Fibroblast of upper back skin (primary cell): ENCODE results near the gene SLC25A21.
A peak's percentile ranks its signal among the peaks of the same experiment; 100 is the strongest.

Source experiments
- DNase-seq: peaks from one replicate; pipeline ENCODE4 v3.0.0-alpha.2; 2013

SLC25A21 gene

DNA sequence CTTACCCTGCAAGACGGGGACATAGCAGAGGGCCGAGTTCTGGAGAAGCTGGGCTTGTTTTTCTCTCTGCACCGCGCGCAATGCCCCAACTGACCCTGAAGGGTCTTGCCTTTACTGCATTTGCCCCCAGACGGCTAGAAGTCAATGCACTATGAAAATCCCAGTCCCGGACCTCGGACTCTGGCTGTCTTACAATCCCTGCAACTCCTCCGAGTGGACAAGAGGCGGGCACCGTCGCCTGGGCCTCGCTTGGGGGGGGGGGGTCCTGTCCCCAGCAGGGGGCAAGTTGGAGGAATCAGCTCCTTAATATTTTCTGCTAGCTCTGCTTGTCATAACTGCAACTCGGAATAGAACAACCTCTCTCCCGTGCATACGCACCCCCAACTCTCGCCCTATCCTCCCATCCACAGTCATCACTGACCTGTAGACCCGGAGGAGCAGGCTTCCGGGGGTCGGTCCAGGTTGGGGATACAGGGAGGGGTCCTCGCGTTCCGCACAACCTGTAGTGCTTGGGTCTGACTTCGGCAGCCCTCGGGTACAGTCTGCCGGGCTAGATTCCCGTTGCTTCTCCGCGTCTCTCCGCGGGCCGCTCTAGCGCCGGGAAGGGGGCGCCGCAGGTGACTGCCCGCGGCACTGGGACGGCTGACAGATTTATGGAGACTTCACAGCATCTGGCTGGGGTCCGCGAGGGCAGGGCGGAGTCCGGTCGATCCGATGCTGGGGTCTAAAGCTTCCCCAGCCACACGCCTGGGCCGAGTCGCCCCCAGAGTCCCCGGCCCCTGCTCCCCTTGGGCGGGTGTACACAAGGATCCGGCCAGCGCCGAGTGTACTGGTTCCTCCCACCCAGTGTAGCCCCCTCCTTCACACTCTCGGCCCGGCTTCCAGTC lies 514.0 kb downstream of the SLC25A21 start:
- DNase-seq, result no peak

DNA sequence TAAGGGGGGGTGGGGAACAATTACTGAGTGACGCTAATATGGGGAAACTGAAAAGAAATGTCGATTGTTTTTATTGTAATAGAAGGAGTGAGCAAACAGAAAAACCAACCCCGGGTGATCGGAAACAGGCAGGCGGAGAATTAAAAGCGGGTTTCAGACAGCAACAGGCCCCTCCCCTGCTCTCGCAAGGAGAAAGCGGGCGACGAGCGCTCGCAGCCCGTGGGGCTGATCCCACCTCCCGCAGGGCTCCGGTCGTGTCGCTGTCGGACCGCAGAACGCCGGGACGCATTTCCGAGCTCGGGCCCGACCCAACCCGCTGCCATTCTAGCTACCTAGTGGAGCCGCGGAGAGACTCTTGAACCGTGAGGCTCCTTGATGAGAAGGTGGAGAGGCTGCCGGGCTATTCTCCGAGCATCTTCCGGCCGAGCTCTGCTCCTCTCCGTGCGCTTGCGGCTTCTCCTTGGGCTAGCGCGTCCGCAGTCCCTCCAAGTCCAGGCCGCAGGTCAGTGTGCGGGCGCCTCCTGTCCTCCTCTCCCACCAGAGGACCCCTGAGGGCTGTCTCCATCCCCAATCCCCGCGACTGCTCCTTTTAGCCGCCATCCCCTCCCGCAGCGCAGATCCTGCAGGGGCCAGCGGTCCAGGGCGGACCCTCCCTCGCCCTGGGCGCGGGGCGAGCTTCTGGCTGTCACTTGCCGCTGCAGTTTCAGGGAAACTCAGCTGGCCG lies 514.8 kb downstream of the SLC25A21 start:
- no peak for DNase-seq

DNA sequence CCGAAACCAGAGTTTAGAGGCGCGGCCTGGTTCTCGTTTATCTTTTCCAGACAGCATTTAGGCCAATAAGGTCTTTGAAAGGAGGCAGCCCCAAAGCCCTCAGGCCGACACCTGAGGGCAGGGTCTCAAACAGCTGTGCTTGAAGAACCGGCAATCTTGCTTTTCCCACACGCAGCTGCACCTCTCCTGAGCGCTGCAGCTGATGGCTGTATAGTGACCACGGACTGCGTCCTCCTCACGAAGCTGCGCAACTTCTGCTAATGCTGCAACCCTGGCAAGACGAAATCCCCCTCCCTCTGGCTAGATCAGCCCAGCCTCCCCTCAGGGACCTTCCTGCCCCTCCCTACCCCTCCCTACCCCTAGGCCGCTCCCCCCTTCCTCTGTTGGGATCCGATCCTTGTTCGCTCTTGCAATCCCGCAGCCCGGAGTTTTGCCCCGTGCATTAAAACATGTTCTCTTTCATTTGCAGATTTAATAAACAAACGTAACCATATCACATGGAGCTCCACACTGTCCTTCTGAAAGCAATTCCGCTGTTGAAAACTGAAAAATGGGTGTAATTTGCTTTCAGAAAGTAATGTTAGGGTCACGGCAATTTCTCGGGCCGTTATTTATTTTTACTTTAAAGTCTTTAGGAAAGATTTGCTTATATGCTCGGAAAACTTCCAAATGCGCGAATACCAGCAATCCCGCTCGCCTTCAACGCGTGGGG lies 515.6 kb downstream of the SLC25A21 start:
- DNase-seq, result no peak

DNA sequence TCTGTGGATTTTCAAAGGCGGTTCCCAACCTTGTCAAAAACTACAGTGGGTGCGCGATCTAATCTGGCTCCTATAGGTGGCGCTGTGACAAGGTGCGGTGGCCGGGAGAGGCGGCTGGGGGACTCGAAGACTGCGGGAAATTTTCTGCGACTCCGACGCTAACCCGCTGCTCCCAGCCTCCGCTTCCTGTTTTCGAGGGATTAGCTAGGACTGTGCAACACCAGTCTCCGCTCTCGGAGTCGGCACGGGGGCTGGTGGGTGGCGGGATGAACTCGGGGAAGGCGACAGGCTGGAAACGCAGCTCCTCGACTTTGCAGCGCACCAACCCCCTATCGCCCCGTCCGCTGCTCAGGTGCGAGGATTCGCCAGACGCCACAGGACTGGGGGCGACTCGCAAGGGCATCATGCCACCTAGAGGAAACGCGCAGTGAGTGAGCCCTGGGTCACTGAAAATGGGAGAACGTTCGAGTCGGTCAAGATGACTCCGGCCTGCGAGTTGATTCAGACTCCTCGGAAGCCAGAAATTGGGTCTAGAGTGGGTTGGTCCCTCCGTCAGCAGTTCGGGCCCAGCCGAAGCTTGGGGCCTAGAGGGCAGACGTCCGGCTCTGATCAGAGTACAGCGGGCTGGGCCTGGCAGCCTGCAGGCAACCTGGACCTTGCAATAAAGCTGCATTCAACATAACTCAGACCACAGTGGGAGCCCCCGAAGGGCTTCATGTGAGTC lies 516.3 kb downstream of the SLC25A21 start:
- DNase-seq, result no peak

DNA sequence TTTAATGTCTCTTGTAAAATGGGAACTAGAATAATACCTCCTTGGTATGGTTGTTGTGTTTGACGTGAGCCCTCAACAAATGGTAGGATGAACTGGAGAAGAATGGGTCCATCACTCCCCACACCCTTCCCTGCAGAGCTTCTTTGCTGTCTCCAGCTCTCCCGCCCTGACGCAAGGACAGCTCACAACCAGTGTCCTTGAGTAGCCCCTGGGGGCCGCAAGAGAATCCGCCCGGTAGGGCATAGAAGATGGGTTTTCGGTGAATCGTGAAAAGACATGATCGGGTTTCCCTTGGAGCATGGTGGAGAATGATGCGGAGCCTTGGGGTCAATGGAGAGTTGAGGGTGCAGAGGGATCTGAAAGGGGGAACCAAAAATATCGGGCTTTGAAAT lies 516.8 kb downstream of the SLC25A21 start:
- DNase-seq, result no peak

DNA sequence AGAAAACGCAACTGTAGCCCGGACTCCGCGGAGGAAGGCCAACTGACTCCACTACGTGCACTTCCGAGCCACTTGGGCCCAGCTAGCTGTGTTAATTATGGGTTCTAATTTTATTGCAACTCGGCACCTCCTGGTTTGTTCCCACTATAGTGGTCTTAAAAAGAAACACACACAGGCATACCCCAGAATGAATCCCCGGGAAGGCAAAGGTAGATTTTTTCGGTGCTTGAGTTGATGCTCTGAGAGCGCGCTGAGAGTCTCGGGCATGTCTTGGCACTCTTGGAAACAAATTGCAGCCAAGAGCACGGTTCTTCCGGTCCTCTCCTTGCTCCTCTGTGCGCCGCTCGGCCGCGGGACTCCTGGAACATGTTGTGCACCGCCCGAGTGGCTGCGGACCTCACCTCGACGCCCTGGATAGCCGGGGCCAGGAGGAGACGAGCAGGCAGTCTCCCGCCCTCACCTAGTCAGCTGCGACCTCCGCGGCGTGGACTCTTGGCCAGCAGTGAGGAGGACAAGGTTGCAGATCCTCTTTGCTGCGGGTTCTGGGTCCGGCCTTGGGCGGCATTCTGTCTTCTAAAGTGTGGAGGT lies 517.5 kb downstream of the SLC25A21 start:
- DNase-seq, result no peak

DNA sequence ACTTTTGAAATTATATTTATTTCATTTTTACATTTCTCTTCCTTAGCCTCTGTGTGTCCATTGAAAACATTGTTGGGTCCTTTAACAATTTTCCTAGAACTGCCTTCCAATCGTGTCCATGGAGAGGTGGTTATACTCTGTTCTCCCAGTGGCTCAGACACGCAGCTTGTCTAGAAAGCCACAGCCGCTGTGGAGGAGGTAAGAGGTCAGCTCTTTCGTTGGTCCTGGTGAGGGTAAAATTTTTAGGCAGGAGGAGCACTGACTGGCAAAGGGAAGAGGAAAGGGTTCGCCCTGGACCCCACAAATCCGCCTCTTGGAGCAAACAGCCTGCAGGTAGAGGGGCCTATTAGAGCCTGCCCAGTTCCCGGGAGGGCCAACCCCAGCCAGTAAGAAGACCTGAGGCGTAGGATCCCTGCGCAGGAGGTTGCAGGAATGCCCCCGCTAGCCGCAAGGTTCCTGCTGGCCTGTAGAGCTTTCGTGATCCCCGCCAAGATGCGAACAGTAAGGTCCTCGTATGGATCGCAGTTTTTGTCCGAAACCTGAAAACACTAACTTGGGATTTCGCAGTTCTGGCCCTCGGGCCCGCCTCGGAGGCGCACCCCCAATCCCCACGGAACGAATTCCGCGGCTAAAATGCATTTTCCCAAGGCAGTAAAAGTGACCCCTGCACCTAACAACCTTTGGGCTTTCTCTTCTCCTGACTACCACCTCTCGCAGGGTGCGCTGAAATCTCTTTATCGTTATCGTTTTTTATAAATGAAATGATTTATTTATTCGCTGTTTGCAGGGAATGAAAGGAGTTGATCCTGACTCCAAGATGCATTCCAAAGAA lies 518.2 kb downstream of the SLC25A21 start:
- no peak for DNase-seq

DNA sequence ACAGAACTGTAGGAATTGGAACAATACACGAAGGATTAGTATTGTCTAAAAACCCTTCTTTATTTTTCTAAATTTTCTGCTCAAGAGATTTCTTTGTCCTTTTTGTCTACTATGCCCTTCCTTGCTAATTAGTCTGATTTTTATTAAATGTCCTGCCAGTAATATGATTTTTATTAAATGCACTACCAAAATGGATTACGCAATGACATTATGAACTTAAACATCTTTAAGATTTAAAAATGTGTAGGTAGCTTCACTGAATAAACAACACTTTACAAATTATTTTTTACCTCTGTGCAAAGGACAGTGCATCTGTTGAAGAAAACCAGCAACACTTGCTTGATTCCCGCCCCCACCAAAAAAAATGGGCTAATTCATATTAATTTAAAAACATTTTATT lies 519.0 kb downstream of the SLC25A21 start:
- no peak for DNase-seq

DNA sequence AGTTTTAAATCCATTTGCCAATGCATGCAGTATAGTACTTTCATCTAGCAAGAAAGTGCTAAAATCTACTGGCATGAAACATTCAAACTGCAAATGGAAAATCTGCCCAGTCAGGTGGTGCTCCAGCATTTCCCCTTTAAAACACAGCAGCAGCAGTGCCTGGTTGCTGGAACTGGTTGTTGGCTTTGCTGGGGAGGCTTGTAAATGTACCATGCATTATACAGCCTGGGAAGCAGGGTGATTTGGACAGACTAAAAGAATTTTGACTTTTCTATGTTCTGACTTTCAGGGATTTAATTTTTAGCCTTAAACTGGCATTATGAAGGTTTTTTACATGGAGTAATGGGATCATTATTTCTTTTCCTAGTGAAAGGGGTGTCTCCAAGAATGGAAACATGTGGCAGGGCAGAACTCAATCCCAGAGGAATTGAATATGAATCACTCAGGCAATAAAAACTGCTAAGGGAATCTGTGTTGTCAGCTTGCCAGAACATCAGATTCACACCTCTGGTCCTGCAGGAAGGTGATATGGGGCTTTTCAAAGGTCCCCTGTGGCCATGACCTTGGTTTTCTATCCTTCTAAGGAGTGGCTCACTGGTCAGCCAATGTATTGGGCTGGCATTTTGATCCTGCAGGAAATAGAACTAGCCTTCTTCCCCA lies 519.7 kb downstream of the SLC25A21 start:
- no peak for DNase-seq

DNA sequence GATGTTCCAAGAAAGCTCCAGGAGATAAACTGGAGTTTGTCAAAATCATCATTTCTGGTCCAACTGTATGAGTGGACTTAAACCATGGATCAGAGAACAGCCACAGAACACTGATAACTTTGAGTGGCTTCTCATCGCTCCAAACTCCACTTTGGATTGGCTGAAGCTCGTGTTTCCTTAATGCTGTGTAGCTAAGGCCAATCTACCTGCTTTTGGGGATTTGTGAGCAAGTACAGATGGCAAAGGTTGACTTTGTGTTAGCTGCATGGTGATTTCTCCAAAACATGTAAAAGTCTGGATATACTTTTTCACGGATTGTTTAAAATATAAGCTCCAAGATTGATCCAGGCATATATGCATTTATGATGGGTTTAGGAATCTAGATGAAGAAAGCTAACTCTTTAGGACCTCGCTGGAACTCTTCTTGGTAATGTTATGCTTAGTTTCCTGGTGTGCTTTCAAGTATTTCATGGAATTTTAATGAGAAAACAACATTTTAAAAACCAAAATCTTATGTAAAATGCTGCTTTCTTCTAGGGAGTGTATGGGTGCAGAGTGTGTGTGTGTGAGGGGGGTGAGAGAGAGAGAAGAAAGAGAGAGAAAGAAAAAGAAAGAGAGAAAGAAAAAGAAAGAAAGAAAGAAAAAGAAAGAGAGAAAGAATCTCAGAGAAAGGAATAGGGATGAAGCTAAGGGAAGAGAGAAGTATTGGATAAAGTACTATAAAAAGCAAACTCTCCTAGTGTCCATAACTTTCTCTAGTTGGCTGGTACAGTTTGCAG lies 522.3 kb downstream of the SLC25A21 start:
- no peak for DNase-seq

DNA sequence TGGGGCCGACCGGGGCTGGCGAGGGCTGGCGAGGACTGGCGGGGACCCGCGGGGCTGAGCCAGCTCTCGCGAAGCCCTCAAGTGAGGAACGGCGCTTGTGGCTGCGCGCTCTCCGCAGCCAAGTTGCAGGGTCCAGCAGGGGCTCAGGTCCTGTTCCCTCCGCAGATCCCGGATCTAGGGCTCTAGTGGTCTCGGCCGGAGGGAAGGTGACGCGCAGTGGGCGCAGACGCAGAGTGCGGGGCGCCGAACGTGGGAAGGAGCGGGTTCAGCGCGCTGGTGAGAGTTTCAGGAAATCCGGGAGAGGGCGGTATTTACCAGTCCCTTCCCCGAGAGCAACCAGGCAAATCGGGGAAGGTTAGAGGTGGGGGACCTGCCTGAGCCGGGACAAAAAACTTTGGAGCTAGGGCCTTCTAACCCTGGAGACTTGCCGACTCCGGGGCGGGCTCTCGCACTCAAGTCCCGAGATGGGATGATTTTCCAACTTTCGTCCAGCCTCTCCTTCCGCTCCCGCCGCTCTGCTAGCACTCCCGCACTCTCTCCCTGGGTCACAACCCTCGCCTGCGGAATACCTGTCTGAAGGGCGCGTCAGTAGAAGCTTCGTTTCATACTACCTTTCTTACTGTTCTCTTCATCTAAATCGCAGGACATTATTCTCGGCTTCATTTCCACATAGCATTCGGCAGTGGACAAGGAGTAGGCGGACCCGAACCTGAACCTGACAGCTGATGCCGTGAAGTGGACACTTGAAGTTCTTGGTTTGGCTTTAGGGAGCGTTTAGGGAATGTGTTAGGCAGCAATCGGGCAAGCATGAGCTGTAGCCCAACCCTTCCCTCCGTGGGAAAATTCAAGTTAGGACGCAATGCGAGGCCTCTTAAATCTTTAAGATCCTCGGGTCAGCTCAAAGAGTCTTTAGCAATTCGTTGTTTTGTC lies 524.3 kb downstream of the SLC25A21 start:
- DNase-seq, result peak; percentile 32

DNA sequence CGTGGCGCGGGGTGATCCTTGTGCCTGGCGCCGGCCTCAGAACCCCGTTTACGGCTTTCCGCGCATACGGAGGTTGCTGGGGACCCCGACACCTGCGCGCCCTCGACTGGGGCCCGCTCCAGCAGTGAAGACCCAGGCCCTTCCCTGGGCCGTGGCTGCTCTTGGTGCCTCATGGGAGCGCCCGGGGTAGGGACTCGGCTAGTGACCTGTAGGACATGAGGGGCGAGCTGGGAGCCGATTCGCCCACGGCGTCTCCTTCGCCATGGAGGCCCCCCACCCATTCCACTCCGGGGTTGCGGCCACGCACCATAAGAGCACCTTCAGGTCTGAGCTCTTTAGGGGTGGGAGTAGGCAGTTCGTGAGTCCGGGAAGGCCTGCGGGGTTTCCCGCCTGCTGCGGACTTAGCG lies 525.0 kb downstream of the SLC25A21 start:
- no peak for DNase-seq

DNA sequence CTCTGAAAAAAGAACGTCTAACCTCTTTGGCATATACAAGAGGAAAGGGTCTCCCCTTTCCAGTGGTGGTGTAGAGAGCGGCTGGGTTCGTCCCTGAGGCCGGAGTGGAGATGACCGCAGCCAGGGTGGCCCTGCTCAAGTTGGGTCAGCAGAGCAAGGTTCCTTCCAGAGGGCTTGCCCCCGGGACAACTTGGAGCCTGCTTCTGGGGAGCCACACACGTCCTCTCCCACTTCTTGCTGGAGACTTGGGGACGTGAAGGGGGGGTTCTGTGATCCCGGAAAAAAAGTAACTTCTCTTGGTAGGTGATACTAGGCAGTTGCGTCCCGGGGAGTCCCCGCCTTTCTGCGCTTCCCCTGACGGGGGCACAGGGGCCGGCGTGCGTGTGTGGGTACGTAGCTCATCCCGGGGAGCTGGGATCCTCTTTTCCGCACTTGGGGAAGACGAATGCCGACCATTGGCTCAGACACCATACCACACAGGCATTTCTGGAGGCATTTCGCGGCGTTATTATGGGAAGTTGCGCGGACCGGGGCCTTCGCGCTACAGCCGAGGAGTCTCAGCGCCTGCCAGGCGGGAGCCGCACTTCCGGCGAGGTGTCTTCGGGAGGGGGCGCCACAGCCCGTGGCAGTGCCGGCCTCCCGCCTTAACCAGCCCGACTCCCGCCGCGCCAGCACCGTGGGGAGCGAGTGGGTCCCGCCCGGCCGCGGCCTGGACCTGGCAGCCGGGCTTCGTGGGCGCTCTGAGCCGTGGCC lies 525.6 kb downstream of the SLC25A21 start:
- no peak for DNase-seq

DNA sequence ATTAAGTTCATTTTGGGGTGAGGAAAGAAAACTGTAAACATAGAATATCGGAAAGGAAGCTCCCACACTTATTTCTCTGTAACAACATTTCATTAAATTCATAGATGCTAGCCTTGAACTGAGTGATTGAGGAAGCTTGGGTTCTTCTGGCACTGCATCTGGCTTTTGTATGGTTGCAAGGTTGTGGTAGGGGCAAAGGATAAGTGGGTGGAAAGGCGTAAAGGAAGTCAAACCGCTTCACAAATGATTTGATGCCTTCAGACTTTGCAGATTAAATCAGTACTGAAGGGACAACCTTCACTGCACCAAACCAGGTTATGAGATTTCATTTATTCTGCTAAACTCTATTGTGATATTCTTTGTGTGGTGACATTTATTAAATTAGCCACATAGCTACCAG lies 538.8 kb downstream of the SLC25A21 start:
- no peak for DNase-seq
